ENCODE measurements around the gene SND1.
A peak's percentile ranks its signal among the peaks of the same experiment; 100 is the strongest.

SND1 gene

DNA sequence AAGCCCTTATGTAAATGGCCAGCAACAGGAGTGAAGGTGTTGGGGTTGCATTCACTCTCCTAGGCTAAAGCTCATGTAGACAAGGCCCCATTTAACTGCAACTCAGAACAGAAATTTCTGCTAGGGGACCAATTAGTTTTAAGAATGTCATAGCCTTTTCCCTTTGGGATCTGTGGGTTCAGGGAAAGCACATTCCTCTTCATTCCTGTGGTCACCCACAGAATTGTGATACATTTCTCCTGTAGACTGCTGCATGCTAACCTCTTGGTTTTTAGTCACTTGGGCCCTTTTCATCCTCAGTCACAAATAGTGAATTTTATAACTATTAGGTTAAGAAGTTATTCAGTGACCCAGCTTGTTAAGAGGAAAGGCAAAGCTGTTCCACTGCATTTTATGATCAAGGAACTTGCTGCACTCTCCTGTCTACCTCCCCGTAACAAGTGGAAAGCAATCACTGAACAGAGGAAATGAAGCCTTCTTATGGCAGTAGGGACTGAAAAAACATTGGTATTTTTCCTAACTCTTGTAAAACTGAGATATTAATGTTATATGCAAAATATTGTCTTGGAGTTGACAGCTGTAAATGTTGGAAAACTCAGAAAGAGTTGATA is 124.9 kb downstream of the SND1 start:
- no peak for DNase-seq

- no peak for DNase-seq
These were observed 128.5 kb downstream of the SND1 start for GRCh38 chr7:127780489-127780888.

GRCh38 chr7:127781081-127781480 is 129.1 kb downstream of the SND1 start:
- no peak for DNase-seq

- DNase-seq, result no peak
These were observed 130.1 kb downstream of the SND1 start for GRCh38 chr7:127782075-127782474.

DNA sequence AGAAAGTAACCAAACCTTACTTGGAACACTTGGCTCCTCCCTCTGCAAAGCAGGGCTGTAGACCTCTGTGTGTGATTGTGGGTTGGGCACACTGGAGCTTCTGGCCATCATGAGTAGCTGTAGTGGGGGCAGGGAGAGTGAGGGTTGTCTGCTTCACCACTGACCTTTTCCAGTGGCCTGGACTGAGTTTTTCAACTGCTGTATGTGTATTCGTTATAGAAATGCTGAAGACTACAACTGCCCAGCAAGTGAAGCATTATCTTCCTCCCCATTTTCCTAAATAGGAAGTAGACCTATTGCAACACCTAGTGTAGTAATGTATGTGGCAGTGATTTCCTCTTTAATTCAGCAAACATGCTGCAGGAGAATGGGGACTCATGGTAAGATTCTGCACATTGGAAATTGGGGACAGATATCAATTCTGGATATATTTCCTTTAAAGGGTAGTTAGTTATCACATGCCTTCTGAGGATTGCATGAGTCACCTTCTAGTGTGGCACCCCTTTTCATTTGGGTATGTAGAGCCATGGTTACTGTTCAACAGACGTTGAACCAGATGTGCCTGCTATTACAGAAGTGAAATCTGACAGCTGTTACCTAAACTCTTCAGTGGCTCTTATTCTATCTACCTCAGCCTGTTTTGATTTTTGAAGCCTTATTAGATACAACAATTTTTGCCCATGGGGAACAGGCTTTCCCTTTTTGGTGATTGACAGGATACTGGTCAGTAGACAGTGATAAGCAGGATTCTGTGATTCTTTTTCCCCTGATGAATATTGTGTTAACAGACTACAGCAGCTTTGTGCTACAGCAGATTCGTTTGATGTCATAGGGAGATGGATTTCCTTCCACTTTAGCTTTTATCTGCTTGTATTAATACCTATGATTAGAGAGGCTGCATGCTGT is 130.9 kb downstream of the SND1 start:
- DNase-seq, result no peak

DNA sequence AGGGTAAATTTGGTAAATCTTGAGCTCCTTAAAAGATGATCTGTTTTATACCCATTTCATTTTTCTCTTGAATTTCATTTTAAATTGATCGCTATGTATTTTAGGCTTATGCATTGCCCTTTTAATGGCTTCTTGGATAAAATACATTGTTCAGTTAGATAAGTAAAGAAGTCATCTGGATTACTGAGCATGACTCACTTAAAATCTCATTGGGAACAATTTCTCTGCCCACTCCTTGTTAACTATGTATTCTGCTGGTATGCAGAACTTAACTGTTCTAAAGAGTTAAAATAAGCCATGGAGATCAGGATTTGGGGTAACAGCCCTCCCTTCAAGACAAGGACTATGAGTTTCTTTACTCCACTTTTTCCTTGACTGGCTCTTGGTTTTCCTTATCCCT is 134.2 kb downstream of the SND1 start:
- DNase-seq, result no peak

- DNase-seq, result no peak
These were observed 137.0 kb downstream of the SND1 start for GRCh38 chr7:127789031-127789430.

- no peak for DNase-seq
These were observed 139.6 kb downstream of the SND1 start for GRCh38 chr7:127791446-127792189.

GRCh38 chr7:127792528-127793342 is 140.7 kb downstream of the SND1 start:
- DNase-seq, result peak; percentile 25

DNA sequence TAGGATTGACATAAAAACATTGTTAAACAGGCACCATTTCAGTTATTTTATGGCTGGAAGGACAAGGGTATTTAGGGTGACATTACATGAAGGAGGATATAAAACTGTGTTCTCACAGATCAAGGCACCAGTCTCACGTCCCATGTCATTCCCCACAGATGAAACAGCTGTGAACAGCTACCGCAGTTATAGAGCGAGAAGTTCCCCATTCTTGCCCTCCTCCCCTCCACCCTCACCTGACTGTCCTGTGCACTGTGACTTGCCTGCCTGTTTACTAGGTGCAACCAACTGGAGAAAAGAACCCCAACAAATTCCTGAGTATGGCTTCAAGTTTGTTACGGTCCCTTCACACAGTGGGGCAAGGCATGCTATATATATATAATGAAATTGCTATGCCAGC is 141.6 kb downstream of the SND1 start:
- DNase-seq, result no peak

GRCh38 chr7:127794136-127794535 is 142.1 kb downstream of the SND1 start:
- DNase-seq, result no peak

- no peak for DNase-seq
These were observed 142.6 kb downstream of the SND1 start for GRCh38 chr7:127794551-127794950.

GRCh38 chr7:127798023-127798422 is 146.0 kb downstream of the SND1 start:
- no peak for DNase-seq

GRCh38 chr7:127798769-127799372 is 146.9 kb downstream of the SND1 start:
- no peak for DNase-seq

- DNase-seq, result no peak
These were observed 147.7 kb downstream of the SND1 start for GRCh38 chr7:127799535-127800305.

DNA sequence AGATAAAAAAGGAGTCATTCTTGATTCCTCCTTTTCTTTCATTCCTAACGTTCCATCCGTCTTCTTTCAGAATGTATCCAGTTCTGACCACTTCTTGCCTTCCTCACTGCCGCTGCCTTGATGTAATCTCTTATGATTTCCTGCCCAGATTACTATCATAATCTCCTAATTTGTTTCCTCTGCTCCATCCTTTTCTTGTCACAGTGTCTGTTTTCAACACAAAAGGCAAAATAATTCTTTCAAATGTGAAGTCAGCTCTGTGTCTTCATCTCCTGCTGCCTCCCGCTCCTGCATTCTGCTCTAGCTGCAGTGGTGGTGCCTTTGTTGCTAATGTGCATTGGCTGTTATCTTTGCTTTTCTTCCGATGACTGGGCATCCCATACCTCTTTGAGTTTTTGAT is 150.9 kb downstream of the SND1 start:
- DNase-seq, result no peak

DNA sequence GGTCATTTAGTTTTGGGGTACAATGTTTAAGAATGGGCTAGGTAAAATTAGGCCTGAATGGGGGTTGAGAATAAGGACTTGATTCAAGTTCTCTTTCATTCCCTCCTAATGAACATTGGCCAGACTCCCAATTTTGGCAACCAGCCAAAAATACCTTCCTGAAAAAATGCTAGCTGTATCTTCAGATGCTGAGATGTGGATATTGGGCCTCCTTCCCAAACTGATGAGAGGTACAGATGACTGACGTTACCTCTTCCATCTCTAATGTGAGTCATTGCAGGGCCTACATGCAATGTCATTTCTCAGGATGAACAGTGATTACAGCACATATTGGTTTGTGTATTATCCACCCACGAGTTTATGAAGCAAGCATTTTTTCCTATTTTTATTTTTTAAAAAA is 151.6 kb downstream of the SND1 start:
- no peak for DNase-seq

- no peak for DNase-seq
These were observed 155.3 kb downstream of the SND1 start for GRCh38 chr7:127807340-127807739.

DNA sequence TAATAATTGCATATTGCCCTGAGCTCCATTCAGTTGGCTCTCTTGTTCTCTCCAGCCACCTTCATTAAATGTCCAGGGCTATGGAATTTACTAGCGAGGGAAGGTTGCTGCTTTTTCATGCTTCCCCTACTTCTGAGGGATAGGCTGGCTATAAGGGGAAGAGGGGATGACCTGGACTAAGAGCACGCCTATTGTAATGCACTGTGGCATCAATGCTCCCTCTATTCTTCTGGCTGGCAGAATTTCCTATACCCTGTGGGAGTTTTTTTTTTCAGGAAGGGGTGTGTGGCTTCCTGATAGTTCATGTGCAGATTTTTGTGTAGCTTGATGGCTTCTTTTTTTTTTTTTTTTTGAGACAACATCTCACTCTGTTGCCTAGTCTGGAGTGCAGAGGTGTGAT is 155.8 kb downstream of the SND1 start:
- no peak for DNase-seq

DNA sequence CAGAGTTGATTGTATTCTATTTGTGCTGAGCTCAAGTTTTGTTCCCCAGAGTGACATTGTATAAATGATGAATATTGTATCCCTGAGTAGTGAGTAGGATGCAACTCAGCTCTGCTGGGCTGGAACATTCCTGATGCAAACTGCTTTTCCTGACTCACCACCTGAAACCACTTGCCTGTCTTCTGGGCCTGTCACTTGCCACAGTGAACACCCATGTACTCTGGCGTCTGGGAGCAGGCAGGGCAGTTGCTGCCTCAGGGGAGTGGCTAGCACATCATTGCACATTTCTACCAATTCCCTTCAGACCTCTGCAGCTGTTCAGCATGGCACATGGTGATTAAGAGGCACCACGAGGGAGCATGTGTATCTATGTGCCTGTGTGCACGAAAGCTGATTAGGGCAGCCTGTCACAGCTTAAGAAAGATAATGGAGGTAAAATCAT is 157.3 kb downstream of the SND1 start:
- DNase-seq, result no peak

- DNase-seq, result no peak
These were observed 158.1 kb downstream of the SND1 start for GRCh38 chr7:127810113-127810512.
